Measurements from ENCODE around the gene CPXM2.

GRCh38 chr10:123807444-123808035 lies 84.1 kb downstream of the CPXM2 start:
- no peak for TF ChIP-seq CTCF (conservative IDR thresholded peaks at IDR 0.05; ENCODE audit: low read depth, low read length)
- TF ChIP-seq EZH2phosphoT487 (IDR thresholded peaks at IDR 0.05; ENCODE audit: borderline replicate concordance, low read length) = no peak
- TF ChIP-seq EZH2 (IDR thresholded peaks at IDR 0.05; ENCODE audit: low read length, unreplicated experiment) = no peak
